Stimulated activated CD8-positive, alpha-beta memory T cell treated with anti-CD3 and anti-CD28 coated beads, Interleukin-15, amount 100 ng/mL, for 24 hours (primary cell): Measurements from ENCODE around the gene ARTN.

Experiments used
- DNase-seq: peaks from one replicate; pipeline ENCODE4 v3.0.0-alpha.2; 2020; ENCODE audit warnings: low read depth

Gene ARTN

DNA sequence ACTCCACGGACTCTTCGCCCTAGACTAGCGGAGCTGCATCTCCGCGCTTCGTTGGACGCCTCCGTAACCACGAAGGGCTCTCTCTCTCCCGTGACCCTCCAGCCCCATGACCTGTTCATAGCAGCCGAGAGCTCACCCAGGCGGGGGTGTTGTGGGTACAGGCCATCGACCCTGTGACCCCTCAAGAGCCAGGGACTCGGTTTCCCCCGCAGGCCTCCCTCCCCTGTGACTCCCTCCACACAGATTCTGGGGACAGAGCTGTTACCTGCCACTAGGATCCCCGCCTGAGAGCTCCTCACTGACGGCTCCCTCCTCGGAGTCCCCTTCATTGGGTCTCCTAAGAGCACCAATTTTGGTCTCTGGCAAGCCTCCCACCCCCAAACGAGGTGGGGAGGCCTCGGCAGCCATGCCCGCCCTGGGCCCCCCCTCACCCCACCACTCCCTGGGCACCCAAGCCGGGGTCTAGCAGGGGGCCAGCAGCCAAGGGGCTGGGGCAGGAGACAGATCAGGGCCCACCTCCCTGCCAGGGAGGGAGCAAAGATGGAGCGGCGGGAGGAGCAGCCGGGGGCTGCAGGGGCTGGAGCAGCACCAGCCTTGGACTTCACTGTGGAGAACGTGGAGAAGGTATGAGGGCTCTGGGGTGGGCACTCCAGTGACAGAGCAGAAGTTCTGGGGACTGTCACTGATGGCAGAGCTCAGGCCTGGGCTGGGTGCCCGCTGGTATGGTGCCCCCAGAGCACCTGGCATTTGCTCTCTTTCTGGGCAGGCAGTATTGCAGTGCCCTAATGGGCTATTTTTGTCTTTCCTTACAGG is 13.7 kb downstream of the ARTN start:
- no peak for DNase-seq

DNA sequence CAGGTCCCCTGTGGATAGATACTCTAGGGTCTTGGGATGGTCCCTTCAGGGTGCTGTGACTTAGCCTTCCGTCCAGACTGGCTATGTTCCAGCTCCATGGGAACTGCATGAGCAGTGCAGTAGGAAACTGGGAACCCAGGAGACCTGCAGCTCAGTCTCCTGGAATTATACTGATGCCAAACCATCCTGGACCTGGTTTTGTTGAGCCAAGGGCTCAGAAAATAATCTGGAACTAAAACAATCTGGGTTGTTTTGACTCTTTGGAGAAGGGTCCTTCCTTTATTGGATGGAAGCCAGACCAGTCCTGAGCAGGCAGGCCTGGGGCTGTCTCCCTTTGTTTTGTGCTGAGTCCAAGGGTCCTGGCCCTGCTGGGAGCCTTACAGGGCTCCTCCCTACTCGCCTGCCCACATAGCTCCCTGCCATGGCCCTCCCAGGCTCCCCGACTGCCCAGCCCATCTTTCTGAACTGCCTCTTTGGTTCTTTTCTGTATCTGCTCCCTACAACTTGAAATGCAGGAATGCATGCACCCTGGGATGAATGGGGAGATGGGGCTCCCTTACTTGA is 14.4 kb downstream of the ARTN start:
- no peak for DNase-seq

DNA sequence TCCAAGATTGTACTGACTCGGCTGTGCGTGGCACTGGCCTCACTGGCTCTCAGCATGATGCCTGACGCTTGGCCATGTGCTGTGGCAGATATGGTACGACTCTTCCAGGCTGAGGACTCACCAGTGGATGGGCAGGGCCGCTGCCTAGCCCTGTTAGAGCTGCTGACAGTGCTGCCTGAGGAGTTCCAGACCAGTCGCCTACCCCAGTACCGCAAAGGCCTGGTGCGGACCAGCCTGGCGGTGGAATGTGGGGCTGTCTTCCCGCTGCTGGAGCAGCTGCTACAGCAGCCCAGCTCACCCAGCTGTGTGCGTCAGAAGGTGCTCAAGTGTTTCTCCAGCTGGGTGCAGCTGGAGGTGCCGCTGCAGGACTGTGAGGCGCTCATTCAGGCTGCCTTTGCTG is 16.1 kb downstream of the ARTN start:
- DNase-seq = no peak

DNA sequence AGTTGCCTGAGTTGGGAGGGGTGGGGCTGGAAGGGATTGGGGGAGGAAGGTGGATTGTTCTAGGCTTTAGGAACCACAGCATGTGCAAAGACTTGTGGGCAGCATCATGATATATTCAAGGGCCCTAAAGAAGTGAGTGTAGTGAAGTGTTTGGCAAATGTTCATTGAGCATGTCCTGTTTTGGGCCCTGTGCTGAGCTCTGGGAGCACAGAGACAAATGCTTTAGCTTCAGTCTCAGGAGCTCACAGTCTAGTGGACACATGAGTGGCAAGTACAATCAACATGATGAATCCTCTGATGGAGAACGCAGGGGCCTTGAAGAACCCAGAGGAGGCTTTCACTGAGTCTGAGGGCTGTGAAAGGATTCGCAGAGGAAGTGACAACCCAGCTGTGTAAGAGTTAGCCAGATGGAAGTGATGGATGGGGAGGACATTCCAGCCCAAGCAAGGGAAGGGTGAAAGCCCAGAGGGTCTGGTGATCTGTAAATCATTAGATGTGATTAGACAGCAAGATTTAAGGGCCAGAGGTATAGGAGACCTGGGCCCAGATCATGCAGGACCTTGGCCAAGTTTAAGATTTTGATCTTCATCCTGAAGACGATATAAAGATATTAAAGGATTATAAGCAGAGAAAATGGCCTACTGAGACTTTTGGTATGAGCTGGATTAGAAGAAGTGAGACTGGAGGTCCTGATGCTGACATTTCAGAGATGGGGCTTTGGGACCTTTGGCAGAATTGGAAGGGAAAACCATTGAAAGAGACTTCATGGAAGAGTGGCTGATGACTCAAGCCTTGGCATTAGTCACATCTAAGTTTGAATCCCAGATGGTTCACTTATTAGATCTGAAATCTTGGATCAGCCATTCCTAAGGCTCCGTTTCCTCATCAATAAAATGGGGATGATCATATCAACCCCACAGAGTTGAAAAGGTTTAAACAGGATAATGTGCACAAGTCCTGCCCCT is 17.7 kb downstream of the ARTN start:
- no peak for DNase-seq

DNA sequence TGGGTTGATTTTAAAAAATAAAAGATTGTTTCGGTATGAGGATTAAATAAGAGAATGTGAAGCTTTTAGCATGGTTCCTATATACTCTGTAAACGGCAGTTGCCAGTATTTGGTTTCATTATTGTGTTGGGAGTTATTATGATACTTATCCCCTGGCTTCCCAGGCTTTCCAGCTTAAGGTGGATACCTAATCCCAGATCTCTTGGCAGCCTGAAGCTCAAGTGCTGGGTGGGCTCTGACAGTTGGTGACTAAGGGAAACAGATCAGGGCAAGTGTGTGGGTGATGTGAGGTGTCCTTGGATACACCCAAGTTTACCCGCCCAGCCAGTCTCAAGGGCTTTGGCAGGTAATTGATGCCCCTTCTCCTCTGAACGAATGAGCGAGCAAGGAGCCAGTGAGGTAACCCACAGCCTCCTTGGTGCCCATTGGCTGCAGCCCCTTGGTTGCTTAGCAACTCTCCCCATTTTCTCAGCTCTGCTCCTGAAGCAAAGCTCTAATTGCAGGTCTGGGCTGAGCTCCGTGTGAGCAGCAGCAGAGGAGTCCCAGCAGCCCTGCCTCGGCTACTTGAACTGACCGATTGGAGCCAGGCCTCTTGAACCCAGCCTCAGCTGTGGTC is 19.2 kb downstream of the ARTN start:
- DNase-seq = no peak

DNA sequence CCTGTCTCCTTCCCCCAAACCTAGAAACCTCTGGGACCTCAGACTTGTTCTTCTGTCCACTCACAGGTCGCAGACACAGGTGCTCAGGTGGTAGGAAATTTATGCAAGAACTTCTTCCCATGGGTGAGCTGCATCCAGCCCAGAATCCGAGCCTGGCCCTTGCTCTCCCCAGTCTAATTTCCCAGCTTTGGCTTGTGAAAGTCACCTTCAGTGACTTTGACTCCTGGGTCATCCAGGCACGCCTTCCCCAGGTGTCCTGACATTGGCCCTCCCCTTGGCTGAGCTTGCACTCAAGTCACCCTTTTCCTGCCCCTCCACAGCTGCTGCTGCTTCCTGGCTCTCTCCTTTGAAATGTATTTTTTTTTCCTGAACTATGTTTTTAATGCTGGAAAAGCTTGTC is 19.8 kb downstream of the ARTN start:
- DNase-seq = no peak

DNA sequence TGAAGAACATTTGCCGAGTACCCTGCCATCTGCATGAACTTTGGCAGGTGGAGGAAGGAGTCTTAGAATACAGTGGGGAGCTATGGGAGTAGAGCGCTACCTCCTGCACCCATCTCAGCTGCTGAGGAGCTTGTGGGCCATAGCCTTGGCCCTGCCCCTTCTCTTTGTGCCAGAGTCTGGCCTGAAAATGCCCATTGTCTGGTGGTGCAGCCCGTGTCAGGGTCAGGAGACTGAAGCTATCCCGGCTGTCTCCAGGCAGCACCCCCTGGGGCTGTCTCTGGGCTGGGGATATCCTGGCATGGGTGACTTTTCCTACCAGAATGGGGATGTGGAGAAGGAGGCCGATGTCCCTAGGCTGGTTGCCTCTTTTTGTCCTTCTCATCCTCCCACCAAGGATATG is 20.4 kb downstream of the ARTN start:
- DNase-seq = no peak

DNA sequence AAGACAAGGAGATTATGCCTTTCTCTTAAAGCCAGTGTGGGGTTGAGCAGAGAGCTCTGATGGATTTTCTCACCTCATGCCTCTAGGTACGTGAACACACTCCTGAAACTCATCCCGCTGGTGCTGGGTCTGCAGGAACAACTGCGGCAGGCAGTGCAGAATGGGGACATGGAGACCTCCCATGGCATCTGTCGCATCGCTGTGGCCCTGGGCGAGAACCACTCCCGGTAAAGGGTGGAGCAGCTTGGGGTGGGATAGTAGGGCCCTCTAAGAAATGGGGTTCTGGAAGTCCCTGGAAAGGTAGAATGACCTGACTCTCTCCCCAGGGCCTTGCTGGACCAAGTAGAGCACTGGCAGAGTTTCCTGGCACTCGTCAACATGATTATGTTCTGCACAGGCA is 22.6 kb downstream of the ARTN start:
- no peak for DNase-seq

DNA sequence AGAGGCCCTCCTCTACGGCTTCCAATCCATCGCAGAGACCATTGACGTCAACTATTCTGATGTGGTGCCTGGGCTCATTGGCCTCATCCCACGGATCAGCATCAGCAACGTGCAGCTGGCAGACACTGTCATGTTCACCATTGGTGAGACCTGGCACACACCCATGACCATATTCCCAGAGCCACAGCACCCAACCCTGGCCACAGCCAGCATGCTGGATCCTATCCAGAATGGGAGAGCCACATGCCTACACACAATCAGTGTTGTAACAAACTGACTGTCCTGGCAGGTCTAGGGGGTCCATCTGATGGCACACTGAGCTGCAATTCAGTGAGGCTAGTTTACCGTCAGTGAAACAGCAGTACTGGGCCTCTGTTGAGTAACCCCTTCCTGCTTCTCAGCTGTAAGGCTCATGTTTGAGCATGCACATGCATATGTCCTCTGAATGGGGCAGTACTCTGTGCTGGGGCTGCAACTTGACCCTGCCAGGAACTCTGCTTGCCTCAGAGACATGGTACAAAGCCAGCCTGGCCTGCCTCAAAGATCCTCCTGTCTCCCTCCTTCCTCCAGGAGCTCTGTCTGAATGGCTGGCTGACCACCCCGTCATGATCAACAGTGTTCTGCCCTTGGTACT is 23.9 kb downstream of the ARTN start:
- no peak for DNase-seq

DNA sequence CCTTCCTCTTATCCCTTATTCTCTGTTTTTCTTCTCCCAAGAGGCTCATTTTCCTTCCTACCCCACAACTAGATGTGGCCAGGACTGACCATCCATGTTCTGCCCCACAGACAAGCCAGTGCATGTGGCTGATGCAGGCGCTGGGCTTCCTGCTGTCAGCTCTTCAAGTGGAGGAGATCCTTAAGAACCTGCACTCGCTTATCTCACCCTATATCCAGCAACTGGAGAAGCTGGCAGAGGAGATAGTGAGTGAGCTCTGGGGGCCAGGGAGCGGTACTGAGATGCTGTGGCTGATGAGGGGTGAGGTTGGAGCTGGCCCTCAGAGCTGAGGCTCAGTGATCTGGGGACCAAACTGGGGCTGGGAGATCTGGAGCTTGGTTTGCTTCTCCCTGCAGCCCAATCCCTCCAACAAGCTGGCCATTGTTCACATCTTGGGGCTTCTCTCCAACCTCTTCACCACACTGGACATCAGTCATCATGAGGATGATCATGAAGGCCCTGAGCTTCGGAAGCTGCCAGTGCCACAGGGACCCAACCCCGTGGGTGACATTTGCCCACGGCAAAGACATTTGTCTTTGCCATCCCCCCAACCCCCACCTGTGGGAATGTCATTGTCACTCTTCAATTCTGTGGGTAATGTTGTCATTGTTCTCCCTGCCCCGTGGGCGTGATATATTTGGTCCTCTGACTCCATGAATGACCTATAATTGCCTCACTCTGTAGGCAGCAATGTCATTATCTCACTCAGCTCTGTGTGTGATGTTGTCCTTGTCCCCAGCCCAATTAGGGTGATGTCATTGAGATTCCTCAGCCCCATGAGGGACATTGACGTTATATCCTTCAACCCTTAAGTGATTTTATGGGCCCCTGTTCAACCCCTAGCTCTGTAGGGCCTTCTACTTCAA is 25.0 kb downstream of the ARTN start:
- no peak for DNase-seq

DNA sequence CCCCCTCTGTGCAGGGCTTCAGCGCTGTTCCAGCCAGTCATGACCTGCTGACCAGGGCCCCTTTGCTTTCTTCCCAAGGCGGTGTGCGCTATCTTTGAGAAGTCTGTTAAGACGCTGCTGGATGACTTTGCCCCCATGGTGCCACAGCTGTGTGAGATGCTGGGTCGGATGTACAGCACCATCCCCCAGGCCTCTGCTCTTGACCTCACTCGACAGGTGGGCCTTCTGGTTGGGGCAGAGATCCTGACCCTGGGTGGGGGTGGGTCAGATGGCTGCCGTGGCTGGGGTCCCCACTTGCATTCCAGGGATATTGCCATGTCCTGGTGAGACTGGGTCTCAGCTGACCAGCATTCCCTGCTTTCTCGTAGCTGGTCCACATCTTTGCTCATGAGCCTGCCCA is 27.2 kb downstream of the ARTN start:
- DNase-seq = no peak

DNA sequence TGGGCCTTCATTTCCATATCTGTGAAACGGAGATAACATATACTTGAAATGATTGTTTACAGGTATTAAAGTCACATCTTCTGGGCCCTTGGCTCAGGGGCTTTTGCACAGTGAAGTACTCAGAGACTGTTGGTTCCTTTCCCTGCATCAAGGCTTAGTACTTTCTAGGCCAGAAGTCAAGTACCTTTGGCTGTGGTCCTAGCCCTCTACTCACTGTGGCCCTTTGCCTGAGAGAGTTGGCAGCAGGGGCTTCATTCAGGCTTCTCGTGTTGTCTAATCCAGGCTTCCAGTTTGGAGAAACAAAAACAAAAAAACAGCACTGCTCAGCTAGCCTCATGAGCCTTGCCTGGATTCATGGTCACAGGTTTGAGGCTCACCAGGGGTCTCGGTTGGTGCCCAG is 28.1 kb downstream of the ARTN start:
- DNase-seq = no peak

DNA sequence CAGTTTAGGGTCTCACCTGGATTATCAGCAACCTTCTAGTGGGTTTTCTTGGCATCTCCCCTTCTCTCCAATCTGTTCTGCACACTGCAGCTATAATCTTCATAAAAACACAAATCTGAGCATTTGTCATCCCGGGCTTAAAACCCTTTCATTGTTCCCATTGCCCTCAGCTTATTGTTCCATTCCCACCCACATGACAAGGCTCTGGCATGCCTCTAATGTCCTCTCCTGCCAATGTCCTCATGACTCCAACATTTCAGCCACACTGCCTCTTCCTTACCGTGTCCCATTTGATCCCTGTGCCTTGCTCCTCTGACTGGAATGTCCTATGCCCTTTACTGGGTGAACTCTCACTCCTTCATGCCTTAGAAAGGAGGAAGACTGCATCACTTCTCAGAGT is 28.7 kb downstream of the ARTN start:
- no peak for DNase-seq

DNA sequence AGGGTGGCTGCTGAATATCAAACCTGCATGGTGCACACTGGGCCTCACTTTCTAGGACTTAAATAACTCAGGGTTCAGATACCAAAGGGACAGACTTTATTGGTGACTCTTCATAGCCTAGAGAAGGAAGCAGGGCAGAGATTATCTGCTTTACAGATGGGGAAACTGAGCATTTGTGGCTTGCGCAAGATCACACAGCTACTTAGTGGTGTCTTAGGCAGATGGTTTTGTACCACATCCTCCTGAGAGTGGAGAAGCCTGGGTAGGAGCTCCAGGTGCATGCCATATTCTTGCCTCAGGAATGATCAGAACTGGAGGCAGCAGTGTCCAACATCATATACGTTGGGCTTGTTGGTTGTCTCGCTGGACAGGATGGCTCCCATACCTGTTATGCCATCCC is 29.4 kb downstream of the ARTN start:
- no peak for DNase-seq

DNA sequence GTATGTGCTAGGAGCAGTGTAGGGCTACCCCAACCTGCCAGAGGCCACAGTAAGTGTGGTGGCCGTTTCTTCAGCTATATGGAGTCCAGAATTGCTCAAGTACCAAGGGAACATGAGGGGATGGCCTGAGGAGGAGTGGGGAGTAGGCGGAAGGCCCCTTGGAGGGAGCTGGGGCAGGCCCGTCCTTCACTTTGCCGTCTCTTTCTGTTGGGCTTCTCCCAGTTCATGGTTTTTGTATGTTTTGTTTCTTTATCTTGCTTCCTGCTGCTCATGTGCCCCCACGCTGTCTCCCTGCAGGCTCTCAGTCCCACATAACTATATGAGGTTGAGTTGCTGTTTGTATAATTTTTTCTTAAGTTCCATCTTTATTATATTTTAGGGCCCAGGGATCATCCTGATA is 30.3 kb downstream of the ARTN start:
- no peak for DNase-seq

DNA sequence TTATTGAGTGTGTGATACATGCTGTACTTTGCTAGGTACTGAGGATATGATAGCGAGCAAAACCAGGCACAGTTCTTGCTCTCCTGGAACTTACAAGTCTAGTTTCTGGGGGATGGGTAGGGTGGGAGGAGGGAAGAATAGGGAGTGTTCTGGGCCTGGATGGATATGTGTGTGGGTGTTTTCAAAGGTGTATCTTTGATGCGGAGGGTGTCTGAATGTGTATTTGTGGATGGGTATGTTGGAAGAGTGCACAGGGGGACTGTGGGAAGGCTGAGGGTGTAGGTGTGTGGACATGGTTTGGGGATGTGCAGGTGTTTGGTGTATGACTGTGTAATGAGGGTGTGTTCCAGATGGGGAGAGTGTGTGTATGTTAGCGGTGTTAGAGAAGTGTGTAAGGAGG is 31.7 kb downstream of the ARTN start:
- no peak for DNase-seq

DNA sequence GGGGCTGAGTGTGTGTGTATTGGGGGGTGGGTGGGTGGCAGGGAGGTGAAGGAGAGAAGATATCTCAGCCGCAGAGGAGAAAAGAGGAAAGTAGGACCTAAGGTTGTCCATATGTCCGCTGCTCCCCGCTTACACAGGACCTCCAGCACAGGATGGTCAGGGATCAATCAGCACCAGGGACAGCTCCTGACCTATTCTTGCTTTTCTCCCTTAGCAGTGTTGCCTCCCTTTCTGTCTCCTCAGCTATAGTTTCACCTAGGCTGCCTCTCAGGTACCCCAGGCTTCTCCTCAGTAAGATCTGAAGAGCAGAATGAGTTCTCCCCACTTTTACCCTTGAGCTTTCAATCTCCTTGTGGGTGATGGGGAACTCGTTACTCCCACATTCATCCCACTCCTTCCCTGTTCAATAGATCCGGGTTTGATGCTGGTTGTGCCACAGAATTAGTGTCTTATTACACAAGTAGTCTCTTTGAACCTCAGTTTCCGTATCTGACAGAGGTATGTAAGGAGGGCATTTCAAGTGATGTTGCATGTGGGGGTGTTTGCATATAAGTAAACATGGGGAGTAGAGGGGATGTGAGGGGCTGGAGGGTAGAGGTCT is 34.8 kb downstream of the ARTN start:
- no peak for DNase-seq

DNA sequence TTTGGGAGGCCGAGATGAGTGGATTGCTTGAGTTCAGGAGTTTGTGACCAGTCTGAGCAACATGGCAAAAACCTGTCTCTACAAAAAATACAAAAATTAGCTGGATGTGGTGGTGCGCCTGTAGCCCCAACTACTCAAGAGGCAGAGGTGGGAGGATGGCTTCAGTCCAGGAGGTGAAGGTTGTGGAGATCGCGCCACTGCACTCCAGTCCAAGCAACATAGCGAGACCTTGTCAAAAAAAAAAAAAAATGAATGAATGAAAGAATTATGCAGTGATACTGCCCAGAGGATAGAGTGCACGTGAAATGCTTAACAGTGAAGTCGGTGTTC is 35.8 kb downstream of the ARTN start:
- no peak for DNase-seq

DNA sequence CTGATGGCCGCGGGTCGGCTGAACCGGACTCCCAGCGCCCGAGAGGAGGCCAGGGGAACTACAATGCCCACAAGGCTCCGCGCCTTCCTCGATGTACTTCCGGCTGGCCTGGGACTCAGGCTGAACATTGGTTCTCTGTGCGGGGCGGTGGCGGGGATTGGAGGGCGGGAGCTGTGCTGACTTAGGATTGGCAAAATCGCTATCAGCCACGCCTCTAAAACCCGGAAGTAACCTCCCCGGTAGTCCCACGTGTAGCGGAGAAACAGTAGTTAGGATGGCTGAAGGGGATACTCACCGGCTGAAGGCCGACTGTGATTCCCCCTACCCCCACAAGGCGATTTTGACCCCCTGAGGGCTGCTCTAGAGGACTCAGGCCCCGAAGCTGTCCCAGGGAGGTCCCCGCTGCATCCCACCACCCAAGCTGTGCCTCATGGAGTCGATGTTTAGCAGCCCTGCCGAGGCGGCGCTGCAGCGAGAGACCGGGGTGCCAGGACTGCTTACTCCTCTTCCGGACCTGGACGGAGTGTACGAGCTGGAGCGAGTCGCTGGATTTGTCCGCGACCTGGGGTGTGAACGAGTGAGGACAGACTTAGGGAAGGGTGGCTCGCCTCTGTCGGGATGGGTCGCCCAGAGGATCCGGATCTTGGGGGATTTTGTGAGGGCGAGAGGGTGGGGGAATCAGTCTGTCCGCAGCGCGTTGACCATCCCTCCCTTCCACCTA is 36.3 kb downstream of the ARTN start, which contains the start of gene DPH2:
TSS of gene DPH2 (plus strand) at position 265 of the 721 bp plus-strand sequence. CDS start at position 431, 166 bp downstream.
- peak; percentile 82 for DNase-seq

DNA sequence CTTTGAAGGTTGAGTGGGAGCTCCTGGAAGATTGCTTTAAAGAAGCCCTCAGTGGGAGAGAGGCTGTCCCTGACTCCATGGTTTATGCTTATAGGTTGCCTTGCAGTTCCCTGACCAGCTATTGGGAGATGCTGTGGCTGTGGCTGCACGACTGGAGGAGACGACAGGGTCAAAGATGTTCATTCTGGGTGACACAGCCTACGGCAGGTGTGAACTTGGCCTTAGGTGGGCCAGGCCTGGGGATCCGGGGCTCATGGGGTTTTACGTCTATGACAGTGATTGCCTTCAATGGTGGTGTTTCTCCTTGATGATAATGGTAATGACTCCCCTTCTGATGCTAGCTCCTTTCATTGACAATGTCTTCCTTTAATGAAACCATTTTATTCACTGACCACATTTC is 36.9 kb downstream of the ARTN start:
- no peak for DNase-seq
